Stimulated activated CD8-positive, alpha-beta memory T cell treated with anti-CD3 and anti-CD28 coated beads, Interleukin-15, amount 100 ng/mL, for 48 hours (primary cell): ENCODE measurements around the gene TRRAP.
"Not testable (repeated sequence)": the region's sequence is repeated elsewhere in the genome, so short reads cannot be mapped to it uniquely, and the experiment has no call there.

Experiments used
- DNase-seq, 2 donors: peaks; one replicate each; pipeline ENCODE4 v3.0.0-alpha.2; 2020; ENCODE audit warnings: low read depth in 2 of 2

The TRRAP gene

DNA sequence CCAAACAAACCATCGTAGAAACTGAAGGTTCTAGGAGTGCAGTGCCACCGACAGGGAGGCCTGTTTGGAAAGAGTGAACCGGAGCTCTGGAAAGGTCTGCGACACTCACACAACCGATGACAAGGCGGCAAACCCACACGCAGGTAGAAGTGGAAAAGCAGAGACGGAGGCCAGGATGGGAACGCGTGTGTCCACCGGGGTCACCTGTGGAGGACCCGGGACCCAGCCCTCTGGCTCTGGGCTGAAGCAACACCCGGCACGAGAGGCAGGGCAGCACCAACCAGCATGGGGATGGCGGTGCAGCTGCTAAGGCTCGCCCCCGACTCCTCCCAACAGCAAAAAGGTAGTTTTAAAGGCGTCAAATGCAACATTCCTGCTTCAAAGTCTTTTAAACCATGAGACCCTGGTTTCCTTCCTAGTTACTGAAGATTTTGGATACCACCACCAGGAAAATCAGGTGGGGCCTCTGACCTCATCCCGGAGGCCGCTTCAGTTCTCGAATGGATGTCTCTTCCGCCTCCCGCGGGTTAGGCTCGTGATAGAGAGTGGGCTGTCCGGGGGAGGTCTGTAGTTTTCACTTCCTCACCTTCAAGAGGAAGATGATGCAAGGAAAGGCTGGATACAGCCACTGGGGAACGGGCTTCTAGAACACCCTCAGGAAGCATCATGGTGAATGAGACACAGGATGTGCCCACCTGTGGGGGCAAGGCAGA is 150.1 kb downstream of the TRRAP start:
- no peak for DNase-seq

DNA sequence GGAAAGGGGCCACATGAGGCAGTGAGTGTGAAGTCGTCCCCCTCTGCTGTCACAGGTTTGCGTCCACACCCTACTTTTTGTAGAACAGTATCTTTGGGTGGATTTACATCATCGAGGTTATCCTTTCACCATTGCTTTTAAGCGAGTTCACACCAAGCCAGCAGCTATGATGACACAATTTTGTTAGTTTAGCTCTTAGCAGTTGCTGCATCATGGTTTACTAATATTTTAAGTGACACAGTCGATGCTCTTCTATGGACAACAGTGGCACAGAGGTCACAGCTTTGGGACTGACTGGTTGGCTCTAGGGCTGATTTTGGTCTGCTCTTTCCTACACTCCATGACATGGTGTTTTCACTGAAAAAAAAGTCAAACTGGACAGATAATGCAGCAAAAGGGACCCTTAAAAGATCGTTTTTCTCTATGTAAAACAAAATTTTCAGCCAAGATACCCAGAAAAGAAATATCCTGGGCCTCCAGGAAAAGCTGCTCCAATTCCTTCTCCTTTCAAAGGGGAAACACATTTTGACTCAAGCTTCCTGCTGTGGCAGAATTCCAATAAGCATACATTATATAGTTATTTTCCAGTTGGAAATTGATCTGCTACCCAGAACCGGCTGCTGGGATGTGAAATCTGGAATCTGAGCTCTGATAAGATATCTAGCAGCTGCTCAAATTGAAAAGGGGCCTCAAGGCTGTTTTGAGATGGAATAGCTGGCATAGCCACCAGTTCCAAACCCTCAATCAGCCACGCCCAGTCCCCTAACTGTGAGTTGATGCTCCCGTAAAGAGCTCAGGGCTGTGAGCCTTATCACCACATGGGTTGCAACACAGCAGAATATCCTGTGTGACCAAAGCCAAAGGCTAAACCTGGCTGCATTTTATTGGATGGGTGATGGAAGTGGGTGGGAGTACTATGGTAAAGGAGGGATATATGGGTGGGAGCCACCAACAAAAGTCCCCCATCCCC is 151.4 kb downstream of the TRRAP start:
- no peak for DNase-seq

DNA sequence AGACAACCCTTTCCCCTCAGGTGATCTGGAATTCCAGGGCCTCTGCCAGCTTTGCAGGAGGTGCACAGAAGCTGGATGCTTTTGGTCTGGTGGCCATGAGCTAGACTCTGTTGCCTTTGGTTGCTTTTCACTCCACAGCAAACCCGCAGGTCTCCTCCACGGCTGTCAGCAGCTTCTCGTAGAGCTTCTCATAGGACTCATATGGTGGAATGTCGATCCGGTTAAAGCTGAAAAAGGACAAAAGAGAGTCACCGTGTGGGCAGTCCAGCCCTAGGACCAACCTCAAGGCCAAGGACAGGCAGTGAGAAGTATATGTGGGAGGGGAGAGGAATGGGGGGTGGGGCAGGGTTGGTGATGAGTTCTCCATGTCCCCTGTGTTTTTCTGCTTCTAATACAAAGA is 152.1 kb downstream of the TRRAP start:
- DNase-seq = no peak

DNA sequence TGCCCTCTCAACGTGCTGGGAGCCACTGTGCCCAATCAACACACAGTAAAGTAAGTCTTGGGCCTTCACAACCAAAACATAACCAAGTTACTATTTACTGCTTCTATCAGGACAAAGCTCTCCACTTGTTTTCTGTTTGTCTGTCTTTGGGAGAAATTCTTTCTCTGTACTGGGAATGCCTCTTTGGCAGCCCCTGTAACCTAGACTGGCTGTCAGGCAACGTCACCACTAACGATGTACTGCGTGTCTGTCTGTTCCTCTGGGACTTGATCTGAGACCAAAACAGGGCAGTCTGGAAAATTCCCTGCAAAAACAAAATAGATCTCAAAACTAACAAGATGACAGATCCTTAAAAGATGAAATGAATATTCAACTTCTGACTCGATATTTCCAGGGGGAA is 152.6 kb downstream of the TRRAP start:
- no peak for DNase-seq

DNA sequence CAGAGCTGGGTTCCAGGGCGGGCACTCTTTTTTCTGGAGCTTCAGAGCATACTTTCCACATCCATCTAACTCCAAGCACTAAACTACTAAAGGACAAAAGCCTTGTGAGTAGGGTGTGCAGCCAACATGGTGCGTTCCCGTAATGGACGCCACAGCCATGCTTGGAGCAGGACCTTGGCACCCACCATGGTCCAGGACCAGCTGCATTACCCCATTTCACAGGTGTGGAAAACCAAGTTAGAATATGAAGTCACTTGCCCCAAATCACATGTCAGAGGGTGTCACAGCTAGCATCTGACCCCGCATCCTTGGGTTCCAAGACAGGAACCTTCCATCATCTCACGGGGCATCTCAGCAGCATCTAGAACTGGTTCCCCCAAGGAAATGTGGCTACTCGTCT is 153.2 kb downstream of the TRRAP start:
- no peak for DNase-seq

DNA sequence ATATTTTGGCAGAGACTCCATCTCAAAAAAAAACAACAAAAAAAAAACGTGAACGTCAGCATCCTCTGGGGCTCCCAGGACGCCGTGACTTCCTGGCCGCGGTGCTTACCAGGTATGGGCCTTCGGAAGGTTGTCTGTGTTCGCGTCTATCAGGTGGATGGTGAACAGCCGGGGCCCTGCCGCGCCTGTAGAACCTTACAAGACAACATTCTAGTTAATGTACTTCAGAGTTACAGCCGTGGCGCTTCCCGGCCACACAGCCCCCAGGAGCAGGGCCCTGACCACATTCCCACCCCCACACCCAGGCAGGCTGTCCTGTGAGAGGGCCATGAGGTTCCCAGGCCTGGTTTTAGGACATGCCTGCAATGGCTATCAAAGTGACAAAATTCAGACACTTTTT is 154.6 kb downstream of the TRRAP start:
- DNase-seq = no peak

DNA sequence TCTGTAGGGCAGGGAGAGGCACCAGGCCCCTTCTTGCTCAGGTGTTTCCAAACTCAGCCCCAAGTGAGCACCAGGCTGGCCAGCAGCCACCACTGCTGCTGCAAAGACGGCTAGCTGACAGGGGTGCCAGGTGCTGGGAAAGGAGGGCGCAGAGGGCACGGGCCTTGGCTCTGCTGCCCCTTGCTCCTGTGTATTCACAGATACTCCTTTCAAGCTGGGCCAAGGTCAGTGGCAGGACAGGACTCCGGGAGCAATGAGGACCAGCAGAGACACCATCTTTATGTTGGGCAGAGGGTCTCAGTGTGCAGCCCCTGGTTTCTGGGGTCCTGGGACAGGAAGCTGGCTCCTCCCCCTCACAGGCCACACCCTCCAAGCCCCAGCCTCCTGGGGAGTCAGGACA is 155.4 kb downstream of the TRRAP start:
- DNase-seq = no peak

DNA sequence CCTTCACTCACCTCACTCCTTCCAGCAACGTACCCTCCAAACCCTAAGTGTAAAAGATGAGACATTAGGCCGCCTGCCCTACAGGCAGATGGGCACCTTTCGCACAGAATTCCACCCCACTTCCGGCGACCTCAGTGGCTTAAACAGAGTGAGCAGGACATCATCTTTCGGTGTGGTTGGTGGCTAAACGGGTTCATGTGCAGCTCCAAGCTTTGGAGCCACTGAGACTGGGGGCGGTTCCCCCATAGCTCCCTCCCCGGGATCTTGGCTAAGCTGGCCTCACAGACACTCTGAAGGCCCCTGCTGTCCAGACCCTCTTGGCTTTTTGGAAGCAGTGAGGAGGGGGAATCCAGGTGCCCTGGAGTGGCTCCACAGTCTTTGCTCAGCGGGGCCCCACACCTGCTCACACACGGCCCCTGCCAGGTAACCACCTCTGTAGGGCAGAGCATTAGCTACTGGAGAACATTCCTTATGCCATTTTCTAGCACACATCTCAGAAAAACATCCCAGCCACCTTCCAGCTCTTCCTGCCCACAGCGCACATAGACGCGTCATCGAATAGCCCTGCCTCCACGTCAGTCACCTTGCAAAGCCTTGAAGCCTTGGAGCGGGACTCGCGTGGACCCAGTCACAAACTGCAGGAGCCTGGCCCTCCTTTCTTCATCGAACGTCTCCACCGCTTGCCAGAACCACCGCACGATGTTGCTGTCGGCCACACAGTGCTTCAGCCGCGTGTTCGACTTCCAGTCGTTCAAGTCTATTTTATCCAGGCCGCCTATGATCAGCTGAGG is 156.8 kb downstream of the TRRAP start:
- DNase-seq = no peak

DNA sequence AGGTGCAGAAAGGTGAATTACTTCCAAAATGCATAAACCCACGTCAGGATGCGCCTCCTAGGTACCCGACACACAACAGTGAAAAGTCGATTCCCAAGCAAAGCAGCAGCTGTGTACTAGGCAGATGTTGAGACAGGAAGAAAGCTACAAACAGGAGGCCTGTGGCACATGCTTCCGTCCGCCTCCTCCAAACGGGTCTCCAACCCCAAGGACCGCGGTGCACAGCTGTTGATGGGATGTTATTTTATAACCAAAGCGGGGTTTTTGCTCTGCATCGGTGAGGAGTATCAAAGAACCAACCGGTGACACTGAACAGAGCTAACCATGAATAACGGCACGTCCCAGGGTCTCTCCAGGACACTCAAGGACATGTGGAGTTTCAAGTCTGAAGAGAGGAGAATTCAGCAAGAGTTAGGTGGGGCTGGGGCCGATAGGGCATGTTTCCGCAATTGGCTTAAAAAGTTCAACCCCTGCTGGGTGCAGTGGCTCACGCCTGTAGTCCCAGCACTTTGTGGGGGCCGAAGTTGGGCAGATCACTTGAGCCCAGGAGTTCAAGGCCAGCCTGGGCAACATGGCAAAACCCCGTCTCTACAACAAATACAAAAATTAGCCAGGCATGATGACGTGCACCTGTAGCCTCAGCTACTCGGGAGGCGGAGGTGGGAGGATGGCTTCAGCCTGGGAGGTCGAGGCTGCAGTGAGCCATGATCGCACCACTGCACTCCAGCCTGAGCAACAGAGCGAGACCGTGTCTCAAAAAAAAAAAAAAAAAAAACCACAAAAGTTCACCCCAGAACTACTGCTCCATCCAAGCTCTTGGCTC is 157.6 kb downstream of the TRRAP start:
- DNase-seq = no peak

DNA sequence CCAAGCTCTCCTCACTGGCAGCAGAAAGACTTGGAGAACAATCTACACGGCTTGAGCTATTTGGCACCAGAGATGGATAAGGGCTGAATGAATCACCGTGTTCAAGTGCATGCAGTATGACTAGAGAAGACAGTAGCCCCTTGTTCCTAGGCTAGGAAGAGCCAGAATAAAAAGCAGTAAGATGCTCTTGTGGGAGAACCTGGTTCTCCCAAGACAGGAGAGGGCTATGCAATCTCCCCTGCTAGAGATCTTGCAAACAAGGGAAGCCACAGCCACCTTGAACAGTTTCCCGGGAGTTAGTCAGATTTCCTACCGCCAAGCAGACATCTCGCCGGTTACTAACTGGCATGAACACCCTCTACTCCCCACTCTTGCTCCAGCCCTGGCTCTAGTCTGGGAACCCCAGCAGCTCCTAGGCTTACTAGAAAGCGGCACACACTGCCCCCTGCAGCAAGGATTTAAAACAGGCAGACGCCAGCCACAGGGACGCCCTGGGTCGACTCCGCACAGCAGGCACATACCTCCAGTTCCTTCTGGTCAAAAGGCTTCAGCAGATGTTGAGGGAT is 158.3 kb downstream of the TRRAP start:
- DNase-seq = no peak

DNA sequence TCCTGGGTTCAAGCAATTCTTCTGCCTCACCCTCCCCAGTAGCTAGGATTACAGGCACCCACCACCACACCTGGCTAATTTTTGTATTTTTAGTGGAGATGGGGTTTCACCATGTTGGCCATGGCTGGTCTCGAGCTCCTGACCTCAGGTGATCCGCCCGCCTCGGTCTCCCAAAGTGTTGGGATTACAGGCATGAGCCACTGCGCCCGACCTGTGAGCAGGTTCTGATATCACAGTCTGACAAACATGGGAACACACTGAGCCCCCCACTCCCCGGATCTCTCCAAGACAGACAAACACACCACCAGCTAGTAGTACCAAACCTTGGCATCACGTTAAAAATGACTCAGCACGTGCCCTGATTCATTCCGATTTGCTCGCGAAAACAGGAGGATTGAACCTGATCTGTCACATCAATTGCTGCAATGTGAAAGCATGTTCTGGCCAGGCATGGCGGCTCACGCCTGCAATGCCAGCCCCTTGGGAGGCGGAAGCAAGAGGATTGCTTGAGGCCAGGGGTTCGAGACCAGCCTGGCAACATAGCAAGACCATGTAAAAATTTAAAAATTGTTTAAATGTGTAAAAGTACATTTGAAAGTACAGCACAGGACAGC is 159.1 kb downstream of the TRRAP start:
- no peak for DNase-seq

DNA sequence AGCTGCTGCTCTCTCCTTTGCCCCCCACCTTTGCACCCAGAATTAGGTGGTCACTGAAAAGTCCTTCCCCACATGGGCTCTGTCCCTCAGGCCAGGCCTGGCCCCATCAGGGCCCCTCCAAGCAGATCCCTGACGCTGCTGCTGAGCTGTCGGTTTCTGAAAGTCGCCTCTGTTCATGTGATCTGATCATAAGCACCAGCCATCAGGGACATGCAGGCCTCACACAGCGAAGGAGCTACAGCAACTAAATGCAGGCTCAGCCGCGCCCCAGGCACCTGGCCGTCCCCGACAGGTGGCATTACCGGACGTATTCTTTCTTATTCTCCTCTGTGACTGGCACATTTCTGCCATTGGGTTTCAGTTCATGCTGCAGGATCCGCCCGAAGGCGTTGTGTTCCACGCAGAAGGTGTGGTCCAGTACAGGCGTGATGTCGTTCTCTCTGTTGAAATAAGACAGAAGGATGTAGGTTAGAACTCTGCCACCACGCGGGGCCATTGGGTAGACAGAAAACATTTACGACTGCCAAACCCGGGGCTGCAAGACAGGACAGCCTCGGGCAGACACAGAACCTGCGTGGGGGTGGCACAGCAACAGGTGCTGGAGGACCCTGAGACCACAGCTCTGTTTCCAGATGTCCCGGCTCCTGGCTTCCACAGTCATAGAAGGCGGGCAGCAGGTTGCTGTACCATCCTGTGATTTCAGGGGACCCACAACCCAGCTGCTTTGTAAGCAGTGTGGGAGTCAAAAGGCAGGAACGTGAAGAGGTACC is 159.9 kb downstream of the TRRAP start:
- no peak for DNase-seq

DNA sequence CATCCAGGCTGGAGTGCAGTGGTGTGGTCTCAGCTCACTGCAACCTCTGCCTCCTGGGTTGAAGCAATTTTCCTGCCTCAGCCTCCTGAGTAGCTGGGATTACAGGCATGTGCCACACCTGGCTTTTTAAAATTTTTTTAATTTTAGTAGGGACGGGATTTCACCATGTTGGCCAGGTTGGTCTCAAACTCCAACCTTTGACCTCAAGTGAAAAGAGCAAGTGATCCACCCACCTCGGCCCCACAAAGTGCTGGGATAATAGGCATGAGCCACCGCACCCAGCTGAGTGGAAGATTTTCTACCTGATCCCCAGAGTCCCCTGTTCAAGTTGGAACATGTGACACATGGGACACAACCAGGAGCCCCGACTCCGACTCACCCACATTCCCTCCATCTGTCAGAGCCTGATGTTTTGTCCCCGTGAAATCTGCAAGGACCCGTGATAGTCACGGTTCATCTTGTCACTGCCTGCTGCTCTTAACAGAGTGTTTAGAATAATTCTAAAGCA is 161.1 kb downstream of the TRRAP start:
- no peak for DNase-seq

DNA sequence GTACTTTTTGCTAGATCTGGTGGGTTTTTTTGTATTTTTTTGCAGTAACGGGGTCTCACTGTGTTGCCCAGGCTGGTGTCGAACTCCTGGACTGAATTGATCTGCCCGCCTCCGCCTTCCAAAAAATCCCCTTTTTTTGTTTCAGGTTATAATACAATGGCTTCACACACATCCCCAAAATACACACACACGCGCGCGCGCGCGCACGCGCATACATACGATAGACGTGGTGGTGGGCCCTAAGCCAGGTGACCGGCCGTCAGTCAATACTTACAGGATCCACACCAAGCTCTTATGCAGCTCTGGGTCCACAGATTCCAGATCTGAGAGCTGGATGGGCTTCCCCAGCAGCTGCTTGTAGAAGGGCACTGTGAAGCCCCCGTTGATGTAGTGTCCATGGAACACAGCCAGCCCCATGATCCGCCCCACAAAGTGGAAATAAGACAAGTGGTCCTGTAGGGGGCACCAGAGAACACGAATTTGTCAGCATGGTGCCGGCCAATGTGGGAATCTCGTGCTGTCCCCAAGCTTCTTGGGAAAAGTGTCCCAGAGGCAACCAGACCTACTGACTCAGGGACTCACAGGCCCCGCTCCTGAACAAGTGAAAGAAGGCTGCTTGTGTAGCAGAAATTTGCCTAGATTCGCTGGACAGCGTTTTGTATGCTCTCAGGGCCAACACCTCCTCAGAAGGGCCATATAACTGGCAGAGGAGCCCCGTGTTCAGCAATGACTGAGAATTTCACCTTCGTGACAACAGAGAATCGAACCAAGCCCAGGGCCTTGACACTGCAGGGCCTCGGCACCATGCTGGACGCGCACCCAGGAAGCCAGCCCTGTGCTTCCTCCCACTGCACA is 162.0 kb downstream of the TRRAP start:
- peak; percentile 17 to 25 for DNase-seq

DNA sequence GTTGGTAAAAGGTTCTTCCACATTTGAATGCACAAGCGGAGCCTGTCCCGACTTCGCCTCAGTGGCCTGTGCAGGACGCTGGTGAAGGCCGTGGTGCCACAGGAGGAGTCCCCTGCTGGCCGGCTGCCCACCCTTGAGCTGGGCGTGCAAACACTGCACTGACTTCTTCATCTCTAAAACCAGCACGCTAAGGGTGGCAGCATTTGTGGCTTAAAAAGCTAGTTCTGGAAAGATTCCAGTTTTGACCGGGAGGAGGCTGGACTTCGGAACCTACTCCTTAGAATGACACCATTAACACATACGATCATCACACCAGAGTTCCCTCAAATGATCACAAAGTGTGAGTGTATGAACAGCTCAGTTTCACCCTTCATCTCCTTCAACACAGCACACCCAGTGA is 163.2 kb downstream of the TRRAP start:
- no peak for DNase-seq

DNA sequence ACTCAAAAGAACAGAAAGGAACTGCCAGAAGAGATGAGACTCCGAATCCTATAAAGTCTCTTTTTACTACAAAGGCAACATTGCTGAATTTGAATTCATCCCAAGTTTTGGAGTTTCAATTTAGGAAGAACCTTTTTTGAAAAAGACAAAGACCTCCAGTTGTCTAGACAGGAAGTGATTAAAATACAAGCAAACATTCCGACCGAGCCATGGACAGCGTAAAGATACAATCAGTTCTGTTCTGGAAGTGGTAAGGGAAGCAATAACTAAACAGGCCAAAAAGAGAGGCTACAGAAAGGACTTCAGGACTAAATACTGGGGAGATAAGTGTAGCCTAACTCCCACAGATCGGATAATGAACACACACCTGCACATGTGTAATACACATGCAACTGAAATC is 164.6 kb downstream of the TRRAP start:
- DNase-seq = no peak

DNA sequence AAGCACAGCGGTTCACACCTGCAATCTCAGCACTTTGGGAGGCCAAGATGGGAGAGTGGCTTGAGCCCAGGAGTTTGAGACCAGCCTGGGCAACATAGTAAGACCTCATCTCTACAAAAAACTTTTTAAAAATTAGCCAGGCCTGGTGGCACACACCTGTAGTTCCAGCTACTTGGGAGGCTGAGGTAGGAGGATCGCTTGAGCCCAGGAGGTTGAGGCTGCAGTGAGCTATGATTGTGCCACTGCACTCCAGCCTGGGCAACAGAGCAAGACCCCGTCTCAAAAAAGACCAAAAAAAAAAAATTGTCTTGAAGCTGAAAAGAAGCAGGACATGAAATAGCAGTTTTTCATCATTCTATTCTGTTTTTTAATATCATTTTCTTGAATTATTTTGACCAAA is 166.5 kb downstream of the TRRAP start:
- DNase-seq = not testable (repeated sequence)

DNA sequence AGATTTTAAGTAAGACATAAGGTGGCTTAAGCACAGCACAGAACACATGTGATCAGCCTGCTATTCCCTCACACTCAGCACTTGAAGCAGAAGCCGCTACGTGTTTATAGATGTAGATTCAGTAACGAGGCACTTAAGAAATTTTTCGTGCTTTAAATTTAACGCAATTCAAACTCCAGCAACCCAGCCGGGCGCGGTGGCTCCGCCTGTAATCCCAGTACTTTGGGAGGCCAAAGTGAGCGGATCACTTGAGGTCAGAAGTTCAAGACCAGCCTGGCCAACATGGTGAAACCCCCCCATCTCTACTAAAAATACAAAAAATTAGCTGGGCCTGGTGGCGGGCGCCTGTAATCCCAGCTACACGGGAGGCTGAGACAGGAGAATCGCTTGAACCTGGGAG is 167.9 kb downstream of the TRRAP start:
- not testable (repeated sequence) for DNase-seq

DNA sequence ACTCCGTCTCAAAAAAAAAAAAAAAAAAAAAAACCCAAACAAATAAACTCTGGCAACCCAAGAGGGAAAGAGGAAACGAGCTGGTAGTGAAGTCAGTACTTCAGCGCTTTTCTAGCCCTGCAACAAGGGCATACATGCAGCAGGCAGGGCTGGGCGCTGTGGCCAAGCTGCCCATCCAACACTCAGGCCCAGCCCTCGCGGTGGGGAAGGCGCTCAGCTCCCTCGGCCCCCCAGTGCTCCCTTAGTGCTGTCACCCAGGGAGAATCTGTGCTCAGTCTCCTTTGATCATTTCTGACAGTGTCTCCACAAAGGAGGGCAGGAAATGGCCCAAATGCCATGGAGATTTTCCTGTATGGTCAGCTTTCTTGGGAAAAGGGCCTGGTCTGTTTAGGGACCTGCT is 168.4 kb downstream of the TRRAP start:
- DNase-seq = no peak
